NCI-H82 (cell line): Measurements from ENCODE around the gene MBOAT2.

Source experiments
- DNase-seq: peaks from one replicate; lab custom pipeline; 2025; lab: John Stamatoyannopoulos, UW

The MBOAT2 gene

DNA sequence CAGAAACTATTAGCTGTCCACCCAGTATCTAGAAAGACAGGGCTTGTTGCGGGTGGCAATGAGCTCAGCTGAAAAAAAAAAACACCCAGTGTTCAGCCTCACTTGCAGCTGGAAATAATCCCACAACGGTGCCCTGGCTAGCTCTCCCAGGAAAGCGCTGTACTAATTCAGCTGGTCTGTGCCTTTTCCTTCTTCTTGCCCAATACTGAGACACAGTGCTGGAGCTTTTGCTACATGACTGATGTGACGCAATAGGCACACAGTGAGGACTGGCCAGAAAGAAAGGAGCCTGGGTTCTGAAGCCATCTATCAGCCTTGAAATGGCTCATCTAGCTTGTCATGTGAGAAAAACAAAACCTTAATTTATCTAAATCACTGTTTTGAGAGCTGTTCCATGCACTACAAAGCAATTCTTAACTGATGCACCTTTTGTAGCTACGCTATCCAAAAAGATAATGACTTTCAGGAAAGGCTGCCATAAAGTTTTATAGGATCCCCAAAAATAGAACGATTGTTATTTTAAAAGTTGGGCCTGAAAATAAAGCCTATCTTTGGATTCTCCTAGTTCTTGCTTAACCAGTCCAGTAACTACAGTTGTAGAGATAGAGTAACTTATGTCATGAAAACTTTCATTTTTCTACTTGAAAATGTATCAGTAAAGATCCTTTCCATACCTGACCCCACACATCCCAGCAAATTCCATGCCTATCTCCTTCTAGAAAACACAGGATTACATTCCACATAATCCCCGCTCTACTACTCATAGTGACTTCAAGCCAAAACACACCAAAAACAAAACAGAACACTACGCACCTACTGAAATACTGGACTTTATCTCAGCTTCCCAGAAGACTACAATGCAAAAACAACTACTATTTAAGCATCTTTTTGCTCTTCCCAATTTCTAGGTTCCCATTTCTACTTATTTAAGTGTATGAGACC is 181.9 kb downstream of the MBOAT2 start:
- DNase-seq, result peak; percentile 11

GRCh38 chr2:8819948-8820347 is 183.5 kb downstream of the MBOAT2 start:
- peak; percentile 16 for DNase-seq

GRCh38 chr2:8819194-8819593 is 184.3 kb downstream of the MBOAT2 start:
- no peak for DNase-seq

DNA sequence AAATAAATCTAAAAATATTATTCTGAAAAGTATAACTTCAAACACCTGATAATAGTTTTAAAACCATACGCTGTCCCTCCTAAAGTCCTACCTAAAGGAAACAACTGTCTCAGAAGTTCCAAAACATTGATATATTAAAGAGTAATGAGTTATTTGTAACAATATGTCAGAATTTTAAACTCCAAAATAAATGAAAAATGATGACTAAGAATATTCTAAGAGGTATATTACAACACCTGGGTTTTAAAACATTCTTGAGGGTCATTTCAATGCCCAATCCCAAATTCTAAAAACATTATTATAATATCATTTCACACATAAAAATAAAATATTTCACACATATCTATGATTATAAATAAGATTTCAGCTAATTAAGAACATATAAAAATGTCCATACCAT is 186.3 kb downstream of the MBOAT2 start:
- DNase-seq, result no peak

- no peak for DNase-seq
Observed at GRCh38 chr2:8806885-8807704, 196.4 kb downstream of the MBOAT2 start.

DNA sequence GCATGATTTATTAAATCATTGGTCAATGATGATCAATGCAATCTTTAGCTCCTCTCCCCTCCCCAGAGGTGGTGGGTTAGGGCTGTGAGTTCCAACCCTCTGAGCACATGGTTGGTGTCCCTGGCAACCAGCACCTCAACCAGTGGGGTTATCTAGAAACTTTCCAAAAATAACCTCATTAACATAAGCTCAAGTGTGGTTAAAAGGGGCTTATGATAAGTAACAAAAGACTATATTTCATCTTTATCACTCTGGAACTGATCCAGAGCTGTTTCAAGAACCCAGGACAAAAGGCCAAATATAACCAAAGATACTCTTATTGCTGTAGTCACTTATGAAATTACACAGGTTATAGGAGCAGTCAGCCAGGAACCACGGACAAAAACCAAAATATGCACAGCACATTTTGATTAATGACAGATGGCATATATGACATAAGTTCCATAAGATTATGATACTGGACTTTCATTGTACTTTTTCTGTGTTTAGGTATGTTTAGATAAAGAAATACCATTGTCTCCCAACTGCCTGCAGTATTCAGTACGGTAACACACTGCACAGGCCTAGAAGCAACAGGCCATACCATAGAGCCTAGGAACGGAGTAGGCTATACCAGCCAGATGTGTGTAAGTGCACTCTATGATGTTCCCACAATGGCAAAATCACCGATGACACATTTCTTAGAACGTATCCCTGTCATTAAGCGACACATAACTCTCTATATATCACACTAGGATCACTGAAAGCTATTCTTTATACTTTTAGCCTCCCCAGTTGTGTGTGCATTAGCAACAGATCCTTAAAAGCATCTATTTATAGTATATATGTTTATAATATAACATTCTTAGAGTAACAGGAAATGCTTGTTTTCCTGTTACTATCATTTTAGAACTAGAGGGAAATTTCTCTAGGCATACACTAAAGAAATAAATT is 197.9 kb downstream of the MBOAT2 start:
- peak; percentile 35 for DNase-seq

DNA sequence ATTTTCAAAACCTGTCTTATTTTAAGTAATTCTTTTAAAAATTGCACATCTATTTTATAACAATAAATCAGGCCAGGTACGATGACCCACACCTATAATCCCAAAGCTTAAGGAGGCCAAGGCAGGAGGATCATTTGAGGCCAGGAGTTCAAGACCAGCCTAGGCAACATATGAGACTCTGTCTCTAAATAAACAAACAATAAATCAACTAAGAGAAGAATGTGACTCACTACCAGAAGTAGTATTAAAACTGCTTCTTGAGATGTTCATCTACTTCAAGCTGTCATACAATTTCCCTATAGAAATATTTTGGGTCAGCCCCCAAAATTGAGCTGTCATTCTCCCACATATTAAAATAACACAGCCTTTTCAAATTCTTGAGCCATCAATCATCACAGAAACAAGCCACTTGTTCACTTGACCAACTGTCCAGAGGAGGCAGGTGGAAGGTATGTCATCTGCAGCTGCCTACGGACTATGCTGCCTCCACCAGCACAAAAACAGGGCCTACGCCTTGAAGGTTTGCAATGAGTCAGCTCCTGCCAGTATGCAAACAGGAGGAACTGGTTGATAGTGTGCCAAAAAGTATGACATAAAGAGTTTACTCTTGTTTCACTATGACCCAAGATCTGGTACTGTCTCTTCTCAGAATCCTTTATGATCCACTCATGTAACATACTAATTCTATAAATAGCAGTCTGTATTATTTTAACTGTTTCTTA is 199.7 kb downstream of the MBOAT2 start:
- DNase-seq, result no peak

DNA sequence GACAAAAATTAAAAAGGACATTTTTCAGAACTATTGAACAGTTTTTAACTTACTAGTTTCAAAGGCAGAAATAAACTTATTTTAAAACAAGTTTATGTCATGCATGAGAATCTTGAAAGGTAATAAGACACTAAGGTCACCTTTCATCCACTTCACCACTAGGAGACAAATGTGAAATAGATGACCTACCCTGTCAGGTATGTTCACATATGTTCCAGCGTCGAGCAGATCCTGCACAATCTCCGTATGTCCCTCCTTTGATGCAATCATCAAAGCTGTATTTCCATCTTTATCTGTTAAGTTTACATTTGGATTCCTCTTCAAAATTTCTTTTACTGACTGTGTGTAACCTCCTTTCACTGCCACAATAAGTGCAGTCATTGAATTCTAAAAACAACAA is 200.7 kb downstream of the MBOAT2 start:
- no peak for DNase-seq
